GM19467 (cell line): ENCODE measurements around the gene RILP.

Experiments used
- ATAC-seq: cut with Tn5 transposase; IDR thresholded peaks from one replicate; pipeline ENCODE4 v1.9.1; 2021; ENCODE audit warnings: mild to moderate bottlenecking, moderate library complexity; ENCODE audit not compliant: unreplicated experiment

RILP gene

GRCh38 chr17:1605681-1606351 lies 43.9 kb downstream of the RILP start:
- ATAC-seq, result no peak

- no peak for ATAC-seq
Measured at GRCh38 chr17:1604831-1605528, 44.7 kb downstream of the RILP start.

- no peak for ATAC-seq
Measured at GRCh38 chr17:1601571-1601970, 48.1 kb downstream of the RILP start.

GRCh38 chr17:1598399-1599095 lies 51.1 kb downstream of the RILP start:
- no peak for ATAC-seq

- ATAC-seq, result no peak
Measured at GRCh38 chr17:1597861-1598342, 51.8 kb downstream of the RILP start.
